Measurements from ENCODE around the gene HEXIM1. TPM values are rescaled to one million over a fixed set of nuclear protein-coding genes. Genes with fewer than 3 reads are reported as not detected.

Gene HEXIM1
- total RNA-seq, 1 donor from 2014 or later: 36.1 TPM

GRCh38 chr17:45147581-45148182 lies 593 bp upstream of the HEXIM1 start:
- intact Hi-C loops (cut with DNase I): no loop called here
- DNase-seq (peak; percentile 91), ATAC-seq (peak; percentile 48)
- Histone ChIP-seq H3K36me3 (no peaks in the 10 kb centered on the region), H3K4me1 (peaks cover 47% of the 10 kb centered on the region), H3K4me3 (peak overlapping the region; percentile 87), H3K27ac (peak overlapping the region; percentile 100), H3K27me3 (no peaks in the 10 kb centered on the region), H3K9me3 (no peaks in the 10 kb centered on the region)
- TF ChIP-seq CTCF (IDR thresholded peaks at IDR 0.05): no peak

- ATAC-seq (peak; percentile 63), DNase-seq (peak; percentile 93)
- TF ChIP-seq CTCF (IDR thresholded peaks at IDR 0.05): peak; percentile 82
- H3K4me3 ChIP-seq: peak overlapping the region; percentile 87
- H3K27ac ChIP-seq: peak overlapping the region; percentile 92
- H3K27me3 ChIP-seq: no peaks in the 10 kb centered on the region
- H3K9me3 ChIP-seq: no peaks in the 10 kb centered on the region
- no peaks in the 10 kb centered on the region for H3K36me3 ChIP-seq
- H3K4me1 ChIP-seq: peaks cover 37% of the 10 kb centered on the region
- intact Hi-C loops (cut with DNase I): no loop called here
Observed at GRCh38 chr17:45149037-45149668, 878 bp downstream of the HEXIM1 start.

- H3K4me3 ChIP-seq: peak overlapping the region; percentile 87
- DNase-seq: peak; percentile 85
- no peaks in the 10 kb centered on the region for H3K36me3 ChIP-seq
- intact Hi-C loops (cut with DNase I): no loop called here
- peaks cover 32% of the 10 kb centered on the region for H3K4me1 ChIP-seq
- peak overlapping the region; percentile 92 for H3K27ac ChIP-seq
- ATAC-seq: peak; percentile 2
- no peak for TF ChIP-seq CTCF (IDR thresholded peaks at IDR 0.05)
- H3K27me3 ChIP-seq: no peaks in the 10 kb centered on the region
- no peaks in the 10 kb centered on the region for H3K9me3 ChIP-seq
Observed at GRCh38 chr17:45149669-45150664, 1.7 kb downstream of the HEXIM1 start.

- H3K4me1 ChIP-seq: peaks cover 38% of the 10 kb centered on the region
- no peak for DNase-seq
- H3K4me3 ChIP-seq: peak overlapping the region; percentile 87
Observed at GRCh38 chr17:45150911-45151809, 2.9 kb downstream of the HEXIM1 start.

More at GRCh38 chr17:45150911-45151809, 2.9 kb downstream of the HEXIM1 start:
- intact Hi-C loops (cut with DNase I): no loop called here
- H3K27ac ChIP-seq: peak overlapping the region; percentile 1
- TF ChIP-seq CTCF (IDR thresholded peaks at IDR 0.05): no peak
- no peaks in the 10 kb centered on the region for H3K36me3 ChIP-seq
- ATAC-seq: no peak
- no peaks in the 10 kb centered on the region for H3K27me3 ChIP-seq
- no peaks in the 10 kb centered on the region for H3K9me3 ChIP-seq

Data from upper lobe of right lung (tissue), 1 donor.